ENCODE measurements around the gene C1orf232. TPM values are rescaled to one million over a fixed set of nuclear protein-coding genes. Genes with fewer than 3 reads are reported as not detected.
A peak's percentile ranks its signal among the peaks of the same experiment; 100 is the strongest.

The C1orf232 gene
- total RNA-seq, 1 experiment from 2014 or later = not detected

DNA sequence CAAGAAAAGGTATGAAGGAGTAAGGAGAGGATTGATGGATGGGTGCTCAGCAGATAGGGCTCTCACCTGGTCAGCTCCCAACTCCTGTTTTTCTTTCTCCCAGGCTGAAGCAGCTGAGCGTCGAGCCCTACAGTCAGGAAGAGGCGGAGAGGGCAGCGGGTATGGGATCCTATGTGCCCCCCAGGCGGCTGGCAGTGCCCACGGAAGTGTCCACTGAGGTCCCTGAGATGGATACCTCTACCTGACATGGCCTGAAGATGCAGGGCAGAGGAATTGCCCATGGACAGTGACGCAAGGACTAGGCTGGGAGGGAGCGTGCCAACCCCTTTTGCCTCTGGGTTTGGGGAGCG lies 1.7 kb upstream of the C1orf232 start:
- Histone ChIP-seq H3K9me2 (ENCODE audit: insufficient read depth) (no peaks in the 10 kb centered on the region), H4K20me1 (ENCODE audit: insufficient read depth) (no peaks in the 10 kb centered on the region), H3K79me2 (ENCODE audit: insufficient read depth, low read length) (peaks cover 20% of the 10 kb centered on the region), H3K4me1 (ENCODE audit: control insufficient read depth in 1 of 2, insufficient read depth in 2 of 2, low read length in 2 of 2) (peaks cover 4 to 22% of the 10 kb centered on the region in 2 experiments; a peak in 3 of 4 replicates), H3K9ac (ENCODE audit: low read length) (peak overlapping the region; percentile 93), H3K4me3 (replicated peaks in 1 of 2; ENCODE audit: low read depth in 1 of 2, low read length in 2 of 2) (peak overlapping the region; percentile 89 to 96), H3K36me3 (ENCODE audit: control insufficient read depth in 1 of 2, insufficient read depth in 2 of 2, low read length in 2 of 2) (no peaks in the 10 kb centered on the region; a peak in 1 of 4 replicates), H3K27me3 (ENCODE audit: insufficient read depth, low read length) (no peaks in the 10 kb centered on the region), H2AFZ (ENCODE audit: low read depth, low read length, poor library complexity, severe bottlenecking) (no peak overlapping the region), H3K27ac (ENCODE audit: low read depth, low read length) (peak overlapping the region; percentile 74), H3K9me3 (ENCODE audit: control insufficient read depth in 1 of 2, insufficient read depth in 1 of 2, low read depth in 1 of 2, low read length in 2 of 2) (no peaks in the 10 kb centered on the region), H3K4me2 (ENCODE audit: low read length) (peak overlapping the region; percentile 98)
- POLR2A ChIA-PET = interaction anchor here (1.2 to 1.6 kb wide), 3 partner anchors 14 to 63 kb away, joined by 3 to 8 read pairs (median 6); partner anchors contain the start of gene CEP85
- DNase-seq (ENCODE audit: low read depth, low spot score) (no peak), ATAC-seq (peak; percentile 6; the same call in 1 of the 2 replicates)
- no TSS peak for BruUV-seq (replicated peaks)
- intact Hi-C loops (cut with micrococcal nuclease) = no loop called here
- CTCF ChIA-PET = interaction anchor here (1.3 to 2.0 kb wide), 4 partner anchors 25 to 247 kb away, joined by 3 to 27 read pairs (median 8); partner anchors contain the start of gene CEP85
- RAD21 ChIA-PET (ENCODE audit: low non-redundant PET in 1 of 2, low total read pairs in 2 of 2, uncharacterized antibody in 2 of 2, unreplicated experiment in 2 of 2) = no interaction called here
- TF ChIP-seq ZFX (IDR thresholded peaks at IDR 0.05) = no peak
- TF ChIP-seq POLR2A (IDR thresholded peaks at IDR 0.05; ENCODE audit: borderline replicate concordance, extremely low read depth, insufficient read depth, insufficient read length) = no peak
- TF ChIP-seq ZNF274 (IDR thresholded peaks at IDR 0.05; ENCODE audit: low read depth, low read length) = no peak
- TF ChIP-seq CEBPB (IDR thresholded peaks at IDR 0.05; ENCODE audit: low read depth) = no peak

DNA sequence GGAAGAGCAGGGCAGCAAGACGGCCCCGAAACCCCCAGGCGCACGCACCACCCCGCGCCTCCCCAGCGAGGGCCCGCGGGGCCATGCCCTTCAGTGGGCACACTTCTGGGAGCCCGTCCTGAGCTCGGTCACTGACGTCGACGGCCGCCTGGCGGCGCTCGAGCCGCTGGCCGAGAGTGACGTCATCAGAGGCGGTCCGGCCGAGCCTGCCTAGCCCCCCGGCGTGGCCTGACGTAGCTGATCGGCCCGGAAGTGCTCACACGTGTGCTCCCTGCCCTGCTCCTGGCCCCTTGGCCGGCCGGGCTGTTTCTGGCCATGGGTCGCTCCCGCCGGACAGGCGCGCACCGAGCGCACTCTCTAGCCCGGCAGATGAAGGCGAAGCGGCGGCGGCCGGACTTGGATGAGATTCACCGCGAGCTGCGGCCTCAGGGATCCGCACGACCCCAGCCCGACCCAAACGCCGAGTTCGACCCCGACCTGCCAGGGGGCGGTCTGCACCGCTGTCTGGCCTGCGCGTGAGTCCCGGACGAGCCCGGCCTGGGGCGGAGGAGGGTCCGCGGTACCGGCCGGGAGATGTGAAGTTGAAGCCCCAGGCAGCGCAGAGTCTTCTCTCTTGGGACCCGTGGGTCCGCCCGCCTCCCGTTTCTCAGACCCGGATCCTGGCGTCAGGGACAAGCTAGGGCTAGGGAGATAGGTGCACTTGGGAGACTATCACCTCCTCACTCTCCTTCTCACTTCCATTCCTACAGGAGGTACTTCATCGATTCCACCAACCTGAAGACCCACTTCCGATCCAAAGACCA lies 1.1 kb upstream of the C1orf232 start, which contains the start of gene ZNF593:
Gene ZNF593, plus strand, starts transcription at position 240 of the 803 bp plus-strand sequence. Its CDS starts 76 bp downstream, at position 316.
- Histone ChIP-seq H2AFZ (ENCODE audit: low read depth, low read length, poor library complexity, severe bottlenecking) (peak within 1 kb of the TSS; percentile 33), H3K4me3 (replicated peaks in 1 of 2; ENCODE audit: low read depth in 1 of 2, low read length in 2 of 2) (peak within 1 kb of the TSS; percentile 89 to 96), H3K36me3 (ENCODE audit: control insufficient read depth in 1 of 2, insufficient read depth in 2 of 2, low read length in 2 of 2) (no peaks in the 10 kb centered on the region; a peak in 1 of 4 replicates), H3K9me3 (ENCODE audit: control insufficient read depth in 1 of 2, insufficient read depth in 1 of 2, low read depth in 1 of 2, low read length in 2 of 2) (no peaks in the 10 kb centered on the region), H4K20me1 (ENCODE audit: insufficient read depth) (no peaks in the 10 kb centered on the region), H3K9me2 (ENCODE audit: insufficient read depth) (no peaks in the 10 kb centered on the region), H3K79me2 (ENCODE audit: insufficient read depth, low read length) (peaks cover 20% of the 10 kb centered on the region), H3K4me1 (ENCODE audit: control insufficient read depth in 1 of 2, insufficient read depth in 2 of 2, low read length in 2 of 2) (peaks cover 4 to 22% of the 10 kb centered on the region in 2 experiments; a peak in 3 of 4 replicates), H3K9ac (ENCODE audit: low read length) (peak within 1 kb of the TSS; percentile 93), H3K27ac (ENCODE audit: low read depth, low read length) (peak within 1 kb of the TSS; percentile 74), H3K27me3 (ENCODE audit: insufficient read depth, low read length) (no peaks in the 10 kb centered on the region), H3K4me2 (ENCODE audit: low read length) (peak within 1 kb of the TSS; percentile 98)
- TSS peak; percentile 87 for BruUV-seq (replicated peaks)
- ChIA-PET RAD21 (ENCODE audit: low non-redundant PET in 1 of 2, low total read pairs in 2 of 2, uncharacterized antibody in 2 of 2, unreplicated experiment in 2 of 2) (interaction anchor here (0.7 to 1.0 kb wide), 2 partner anchors 64 kb away, joined by 4 to 6 read pairs; partner anchors contain the start of gene CEP85 (in 2 of the 2)), CTCF (interaction anchor here (0.7 to 2.0 kb wide), 20 partner anchors 8 to 247 kb away, joined by 3 to 27 read pairs (median 4); partner anchors contain the start of gene CEP85), POLR2A (interaction anchor here (1.2 to 1.6 kb wide), 4 partner anchors 9 to 64 kb away, joined by 3 to 8 read pairs (median 5); partner anchors contain the start of gene CEP85)
- intact Hi-C loops (cut with micrococcal nuclease) = loop anchor here (5.0 kb wide), 3 partner anchors 133 to 222 kb away; no protein-coding TSS in a partner anchor
- peak; percentile 92 for ATAC-seq
- DNase-seq (ENCODE audit: low read depth, low spot score) = peak; percentile 86
- TF ChIP-seq EGR1 (IDR thresholded peaks at IDR 0.05; ENCODE audit: low read depth) (no peak), POLR2AphosphoS5 (IDR thresholded peaks at IDR 0.05; ENCODE audit: low read depth, low read length) (peak; percentile 91), CEBPB (IDR thresholded peaks at IDR 0.05; ENCODE audit: low read depth) (no peak), EZH2phosphoT487 (IDR thresholded peaks at IDR 0.05; ENCODE audit: borderline replicate concordance) (no peak), YY1 (IDR thresholded peaks at IDR 0.05; ENCODE audit: extremely low read depth, insufficient replicate concordance, low read depth, low read length) (peak; percentile 57), ELF1 (IDR thresholded peaks at IDR 0.05; ENCODE audit: borderline replicate concordance, low read depth) (no peak; the same call in 1 of the 2 replicates), RAD21 (IDR thresholded peaks at IDR 0.05; ENCODE audit: low read depth) (peak; percentile 59), ZBTB33 (IDR thresholded peaks at IDR 0.05; ENCODE audit: extremely low read depth, insufficient replicate concordance, low read length) (peak; percentile 43), EZH2 (IDR thresholded peaks at IDR 0.05) (no peak), ZFX (IDR thresholded peaks at IDR 0.05) (peak; percentile 56; the same call in 1 of the 2 replicates), JUND (IDR thresholded peaks at IDR 0.05) (no peak)
- TF ChIP-seq, protein P1, sequence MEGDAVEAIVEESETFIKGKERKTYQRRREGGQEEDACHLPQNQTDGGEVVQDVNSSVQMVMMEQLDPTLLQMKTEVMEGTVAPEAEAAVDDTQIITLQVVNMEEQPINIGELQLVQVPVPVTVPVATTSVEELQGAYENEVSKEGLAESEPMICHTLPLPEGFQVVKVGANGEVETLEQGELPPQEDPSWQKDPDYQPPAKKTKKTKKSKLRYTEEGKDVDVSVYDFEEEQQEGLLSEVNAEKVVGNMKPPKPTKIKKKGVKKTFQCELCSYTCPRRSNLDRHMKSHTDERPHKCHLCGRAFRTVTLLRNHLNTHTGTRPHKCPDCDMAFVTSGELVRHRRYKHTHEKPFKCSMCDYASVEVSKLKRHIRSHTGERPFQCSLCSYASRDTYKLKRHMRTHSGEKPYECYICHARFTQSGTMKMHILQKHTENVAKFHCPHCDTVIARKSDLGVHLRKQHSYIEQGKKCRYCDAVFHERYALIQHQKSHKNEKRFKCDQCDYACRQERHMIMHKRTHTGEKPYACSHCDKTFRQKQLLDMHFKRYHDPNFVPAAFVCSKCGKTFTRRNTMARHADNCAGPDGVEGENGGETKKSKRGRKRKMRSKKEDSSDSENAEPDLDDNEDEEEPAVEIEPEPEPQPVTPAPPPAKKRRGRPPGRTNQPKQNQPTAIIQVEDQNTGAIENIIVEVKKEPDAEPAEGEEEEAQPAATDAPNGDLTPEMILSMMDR (IDR thresholded peaks at IDR 0.05 in 2 of 3, conservative IDR thresholded peaks at IDR 0.05 in 1 of 3; ENCODE audit: borderline replicate concordance in 1 of 3, insufficient read depth in 1 of 3, low read depth in 2 of 3, low read length in 2 of 3) = peak; percentile 80 to 84 (median 81)
